Germinal center (tissue), 1 donor: ENCODE results near the gene APOBEC3H.

Experiments
- DNase-seq: peaks from one replicate; pipeline ENCODE4 v3.0.0; 2012; ENCODE audit warnings: mixed read lengths, low spot score

The APOBEC3H gene

DNA sequence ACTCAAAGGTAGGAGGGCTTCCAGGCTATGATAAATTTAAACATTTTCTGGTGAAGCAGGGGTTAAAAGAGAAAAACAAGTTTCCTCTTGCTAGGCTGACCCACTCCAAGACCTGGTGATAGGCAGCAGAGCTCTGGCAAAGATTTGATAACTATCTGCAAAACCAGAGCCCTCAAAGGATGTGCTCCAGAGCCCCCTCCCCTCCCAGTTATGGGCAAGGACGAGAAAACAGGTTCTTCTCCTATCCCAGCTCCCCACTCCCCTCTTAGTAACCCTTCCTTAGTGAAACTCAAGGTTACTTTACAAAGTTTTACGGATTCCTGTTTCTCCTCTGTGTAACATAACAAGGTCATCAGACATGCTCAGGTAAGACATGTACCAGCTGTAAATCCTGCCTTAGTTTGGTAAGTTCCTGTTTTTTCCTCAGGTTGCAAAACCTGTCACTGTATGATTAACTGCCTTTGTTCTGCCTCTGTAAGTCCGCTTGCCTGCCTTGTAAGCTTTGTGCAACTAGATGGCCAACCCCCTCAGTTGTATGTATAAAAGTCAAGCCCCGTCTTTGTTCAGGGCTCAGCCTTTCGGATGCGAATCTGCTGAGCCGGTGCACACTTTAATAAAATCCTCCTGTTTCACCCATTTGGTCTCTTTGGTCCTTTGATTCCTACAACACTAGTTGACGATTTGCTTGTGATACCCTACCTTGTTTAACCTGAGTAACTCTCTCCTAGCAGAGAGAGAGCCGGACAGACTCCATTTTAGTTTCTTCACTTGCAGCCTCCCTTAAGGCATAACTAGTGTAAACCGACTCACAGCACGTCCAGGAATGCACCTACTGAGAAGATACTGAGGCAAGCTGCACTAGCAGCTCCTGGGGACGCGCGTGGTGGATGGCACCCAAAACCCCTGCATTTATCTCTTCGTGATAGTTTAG, 13.9 kb downstream of the APOBEC3H start:
- DNase-seq = no peak

DNA sequence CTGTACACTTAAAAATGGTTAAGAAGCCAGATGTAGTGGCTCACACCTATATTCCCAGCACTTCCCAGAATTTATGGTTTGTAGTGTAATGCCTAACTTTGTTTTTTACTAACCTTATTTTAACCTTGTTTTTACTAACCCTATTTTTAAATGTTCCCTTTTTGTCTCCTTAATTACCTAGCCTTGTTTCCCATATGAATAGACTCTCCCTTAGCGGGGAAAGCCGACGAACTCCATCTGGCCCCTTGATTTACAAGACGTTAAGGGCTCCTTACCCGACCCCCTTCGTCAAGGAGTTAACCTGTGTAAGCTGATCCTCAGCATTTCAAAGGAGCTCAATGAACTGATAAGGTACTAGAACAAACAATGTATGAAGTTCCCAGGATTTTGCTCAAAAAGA, 17.1 kb downstream of the APOBEC3H start:
- no peak for DNase-seq

GRCh38 chr22:39115570-39115969, 18.5 kb downstream of the APOBEC3H start:
- no peak for DNase-seq

- DNase-seq = no peak
Observed at GRCh38 chr22:39115977-39116621, 19.1 kb downstream of the APOBEC3H start.

- DNase-seq = peak; percentile 34
Observed at GRCh38 chr22:39117585-39118191, 20.6 kb downstream of the APOBEC3H start.

GRCh38 chr22:39120983-39121382, 23.9 kb downstream of the APOBEC3H start:
- no peak for DNase-seq

DNA sequence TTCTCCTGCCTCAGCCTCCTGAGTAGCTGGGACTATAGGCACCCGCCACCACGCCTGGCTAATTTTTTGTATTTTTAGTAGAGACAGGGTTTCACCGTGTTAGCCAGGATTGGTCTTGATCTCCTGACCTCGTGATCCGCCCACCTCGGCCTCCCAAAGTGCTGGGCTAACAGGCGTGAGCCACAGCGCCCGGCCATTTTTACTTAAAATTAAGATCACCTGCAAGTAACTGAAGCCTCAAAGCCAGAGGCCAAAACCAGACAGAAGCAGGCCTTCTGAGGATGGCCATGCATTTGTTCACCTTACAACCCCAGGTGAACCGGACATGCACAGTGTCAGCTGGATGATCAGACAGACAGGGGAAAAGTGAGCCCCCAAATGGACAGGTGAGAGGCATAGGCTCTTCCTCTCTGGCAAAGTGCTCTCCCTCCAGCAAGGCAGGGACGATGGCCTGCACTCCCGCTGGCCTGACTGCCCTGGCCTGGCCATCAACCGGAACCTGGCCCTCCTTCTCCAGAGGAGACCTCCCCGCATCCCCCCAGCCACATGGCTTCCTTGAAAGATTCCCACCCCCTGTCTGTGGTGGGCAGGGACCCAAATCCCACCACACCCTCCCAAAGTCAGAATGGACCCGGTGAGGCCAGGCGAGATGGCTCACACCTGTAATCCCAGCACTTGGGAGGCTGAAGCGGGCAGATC, 25.9 kb downstream of the APOBEC3H start:
- DNase-seq = no peak

DNA sequence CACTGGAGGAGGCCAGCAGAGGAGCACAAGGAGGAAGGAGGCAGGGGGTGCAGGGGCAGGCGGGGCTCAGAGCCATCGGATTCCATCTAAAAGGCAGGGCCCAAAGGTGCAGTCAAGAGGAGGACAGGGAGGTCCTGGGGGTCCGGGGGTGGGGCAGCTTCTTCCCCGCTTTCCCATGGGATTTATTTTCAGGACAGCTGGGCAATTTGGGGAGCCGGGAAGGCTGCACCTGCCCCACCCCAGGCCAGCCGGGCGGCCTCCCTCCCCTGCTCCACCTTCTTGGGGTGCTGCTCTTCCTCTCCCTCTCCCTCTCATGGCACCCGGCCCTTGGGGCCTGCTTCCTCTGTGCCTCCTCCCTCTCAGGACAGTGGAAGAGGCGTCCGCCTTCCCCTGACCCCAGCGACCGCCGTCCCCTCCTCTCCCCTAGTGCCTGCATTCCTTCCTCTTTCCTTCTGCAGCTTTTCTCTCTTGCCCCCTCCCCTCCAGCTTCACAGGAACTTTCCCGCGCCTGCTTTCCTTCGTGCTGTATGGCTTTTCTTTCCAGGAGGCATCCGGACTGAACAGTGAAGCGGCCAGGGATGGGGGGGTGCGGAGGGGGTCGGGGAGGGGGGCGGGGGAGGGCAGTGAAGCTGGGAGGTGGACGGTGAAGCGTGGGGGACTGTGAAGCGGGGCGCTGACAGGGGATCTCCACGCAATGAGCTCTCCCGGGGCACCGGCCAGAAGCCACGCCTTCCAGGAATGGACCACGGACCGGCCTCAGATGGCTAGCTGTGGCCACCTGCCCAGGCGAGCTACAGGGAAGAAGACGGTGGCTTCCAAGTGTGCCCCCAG, 26.9 kb downstream of the APOBEC3H start:
- DNase-seq = no peak

GRCh38 chr22:39125622-39126021, 28.6 kb downstream of the APOBEC3H start:
- no peak for DNase-seq

GRCh38 chr22:39128508-39128907, 31.5 kb downstream of the APOBEC3H start:
- DNase-seq = no peak

DNA sequence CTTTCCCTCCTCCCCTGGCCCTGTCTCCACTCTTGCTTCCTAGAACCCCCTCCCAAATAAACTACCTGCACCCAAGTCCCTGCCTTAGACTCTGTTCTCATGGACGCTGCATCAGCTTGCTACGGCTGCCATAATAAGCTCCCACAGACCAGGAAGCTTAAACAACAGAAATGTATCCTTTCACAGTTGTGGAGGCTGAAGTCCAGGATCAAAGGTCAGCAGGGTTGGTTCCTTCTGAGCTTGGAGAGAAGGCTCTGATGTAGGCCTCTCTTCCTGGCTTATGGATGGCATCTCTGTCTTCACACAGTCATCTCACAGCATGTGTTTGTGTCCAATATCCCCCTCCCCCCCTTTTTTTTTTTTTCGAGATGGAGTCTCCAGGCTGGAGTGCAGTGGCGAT, 32.0 kb downstream of the APOBEC3H start:
- no peak for DNase-seq

DNA sequence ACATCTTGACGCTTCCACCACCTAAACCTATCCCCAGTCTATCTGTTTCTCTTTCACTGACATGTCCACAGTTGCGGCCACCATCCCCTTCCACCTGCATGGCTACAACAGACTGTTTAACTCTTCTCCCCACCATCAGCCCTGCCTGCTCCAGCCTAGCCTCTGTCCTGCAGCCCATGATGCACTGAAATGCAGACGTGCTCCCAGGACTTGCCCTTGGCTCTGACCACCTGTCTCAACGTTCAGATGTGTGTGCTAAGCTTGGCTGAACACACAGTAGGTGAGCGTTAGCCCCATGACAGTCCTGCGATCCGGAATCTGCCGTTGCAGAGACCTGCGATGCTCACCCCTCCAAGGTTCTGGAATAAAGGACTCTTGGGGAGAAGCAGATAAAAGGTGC, 32.7 kb downstream of the APOBEC3H start:
- DNase-seq = no peak

- DNase-seq = no peak
Observed at GRCh38 chr22:39130152-39130704, 33.2 kb downstream of the APOBEC3H start.

GRCh38 chr22:39130892-39131855, 34.1 kb downstream of the APOBEC3H start:
- no peak for DNase-seq

GRCh38 chr22:39132281-39132680, 35.2 kb downstream of the APOBEC3H start:
- no peak for DNase-seq

DNA sequence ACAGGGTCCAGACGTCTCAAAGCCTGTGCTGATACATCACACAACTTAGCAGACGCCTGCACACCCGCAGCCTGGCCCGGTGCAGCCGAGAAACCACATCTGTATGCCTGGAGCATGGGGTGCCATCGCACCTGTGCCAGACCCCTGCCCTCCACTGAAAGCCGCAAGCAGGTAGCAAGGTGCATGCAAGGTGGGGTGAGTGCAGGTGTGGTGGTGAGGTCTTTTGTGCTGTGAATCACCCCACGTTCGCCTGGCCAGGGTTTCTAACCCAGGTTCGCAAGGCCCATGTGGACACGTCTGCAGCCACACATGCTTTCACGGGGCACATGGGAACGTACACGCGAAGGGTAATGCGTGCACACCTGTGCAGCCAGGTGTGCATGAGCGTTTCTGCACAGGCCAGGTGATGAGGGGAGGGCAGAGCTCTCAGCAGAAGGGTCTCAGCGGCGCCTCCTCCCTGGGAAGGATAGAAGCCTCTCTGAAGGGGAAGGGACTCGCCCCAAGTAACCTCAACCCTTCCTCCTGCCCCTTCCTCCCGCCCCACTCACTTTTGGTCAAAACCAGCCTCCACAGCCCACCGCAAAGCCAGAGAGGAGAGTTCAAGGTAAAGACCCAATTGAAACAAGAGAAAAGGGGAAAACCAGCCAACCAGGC, 36.0 kb downstream of the APOBEC3H start:
- no peak for DNase-seq

DNA sequence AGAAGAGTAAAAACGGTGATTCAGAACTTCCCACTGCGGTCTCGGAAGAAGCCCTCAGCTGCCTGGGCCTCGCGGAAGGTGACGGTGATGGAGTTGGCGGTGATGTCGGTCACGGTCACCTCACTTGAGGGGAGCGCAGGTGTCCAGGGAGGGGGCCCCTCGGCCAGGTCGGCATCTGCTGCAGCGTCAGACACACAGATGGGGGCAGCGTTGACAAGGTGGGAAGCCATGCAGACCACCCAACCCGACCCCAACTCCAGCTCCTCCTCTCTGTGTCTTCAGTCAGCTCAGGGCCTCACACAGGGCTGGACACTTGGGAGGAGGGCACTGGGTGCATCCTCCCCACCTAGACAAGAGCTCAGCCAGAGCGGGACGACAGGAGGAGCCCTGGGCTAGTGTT, 36.8 kb downstream of the APOBEC3H start:
- DNase-seq = no peak

DNA sequence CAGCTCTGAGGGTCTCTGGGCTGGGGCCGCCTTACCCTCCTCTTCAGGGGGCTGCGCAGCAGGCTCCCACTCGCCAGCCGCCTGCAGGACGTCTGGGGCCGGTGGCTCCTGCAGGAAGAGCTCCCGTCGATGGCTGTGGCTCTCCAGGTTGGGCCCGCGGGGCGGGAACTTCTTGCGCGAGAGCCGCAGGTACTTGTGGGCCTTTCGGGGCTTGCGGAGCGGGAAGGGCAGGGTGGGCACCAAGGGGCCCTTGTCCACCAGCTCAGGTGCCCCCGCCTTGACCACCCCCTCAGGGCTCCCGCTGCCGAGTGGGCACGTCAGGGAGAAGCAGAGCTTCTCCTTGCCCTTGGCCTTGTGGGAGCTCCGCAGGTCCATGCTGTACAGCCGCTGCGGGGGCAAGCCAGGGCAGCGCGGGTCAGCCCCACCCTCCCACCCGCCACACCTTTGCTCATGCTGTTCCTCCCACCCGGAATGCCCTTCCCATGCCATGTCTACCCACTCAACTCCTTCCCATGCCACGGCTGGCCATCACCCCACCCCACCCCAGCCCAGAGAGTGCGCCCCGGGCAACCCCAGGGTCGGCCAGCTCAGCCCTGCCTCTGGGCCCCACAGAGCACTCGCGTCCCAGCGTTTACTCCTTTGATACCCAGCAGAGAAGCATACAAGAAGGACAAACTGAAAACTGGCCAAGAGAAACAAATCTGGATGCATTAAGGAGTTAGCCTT, 37.5 kb downstream of the APOBEC3H start:
- DNase-seq = no peak
